Stimulated activated CD8-positive, alpha-beta memory T cell treated with anti-CD3 and anti-CD28 coated beads, Interleukin-15, amount 100 ng/mL, for 24 hours (primary cell): ENCODE measurements around the gene ATP6V1A.
"Not testable (repeated sequence)": the region's sequence is repeated elsewhere in the genome, so short reads cannot be mapped to it uniquely, and the experiment has no call there.

Experiments
- DNase-seq: peaks from one replicate; pipeline ENCODE4 v3.0.0-alpha.2; 2020; ENCODE audit warnings: low read depth

ATP6V1A gene

GRCh38 chr3:113829576-113830354 is 82.9 kb downstream of the ATP6V1A start:
- no peak for DNase-seq

DNA sequence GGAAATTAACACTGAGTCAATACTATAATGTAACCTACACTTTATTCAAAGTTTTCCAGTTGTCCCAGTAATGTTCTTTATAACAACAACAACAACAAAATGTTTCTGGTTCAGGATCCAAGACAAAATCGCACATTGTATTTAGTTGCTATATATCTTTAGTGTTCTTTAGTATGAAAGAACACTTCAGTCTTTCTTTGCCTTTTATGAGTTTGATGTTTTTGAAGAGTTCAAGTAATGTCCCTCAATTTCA is 84.2 kb downstream of the ATP6V1A start:
- no peak for DNase-seq

- DNase-seq: no peak
These were observed 85.8 kb downstream of the ATP6V1A start for GRCh38 chr3:113832477-113833164.

GRCh38 chr3:113834983-113835382 is 88.1 kb downstream of the ATP6V1A start:
- no peak for DNase-seq

DNA sequence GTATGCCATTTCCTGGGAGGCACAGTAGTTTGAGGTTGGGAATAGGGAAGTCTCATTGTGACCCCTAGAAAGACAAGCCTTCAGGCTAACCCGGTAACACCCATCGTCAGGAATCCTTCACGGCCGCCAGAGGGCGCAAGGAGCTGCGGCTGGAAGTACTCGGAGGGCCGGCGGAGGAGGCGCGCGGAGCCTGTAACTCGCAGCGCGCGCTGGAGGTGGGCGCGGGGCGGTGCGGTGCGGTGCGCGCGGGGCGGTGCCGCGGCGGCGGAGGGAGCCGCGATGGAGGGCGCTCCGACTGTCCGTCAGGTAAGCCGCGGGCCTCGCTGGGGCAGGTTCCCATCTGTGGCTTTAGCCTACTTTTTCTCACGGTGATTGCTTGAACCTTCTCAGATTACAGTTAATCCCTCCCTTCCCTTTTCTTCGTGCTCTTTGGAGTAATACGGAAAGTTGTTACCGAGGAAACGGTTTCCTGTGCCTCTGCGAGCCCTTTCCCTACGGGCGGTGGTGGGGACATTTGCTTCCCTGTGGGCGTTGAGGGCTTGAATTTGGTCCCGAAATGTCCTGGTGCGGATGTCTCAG is 91.9 kb downstream of the ATP6V1A start, which contains the start of gene GRAMD1C:
Gene GRAMD1C, plus strand, starts transcription at position 158 of the 579 bp plus-strand sequence. Its CDS starts 122 bp downstream, at position 280.
- peak; percentile 65 for DNase-seq

GRCh38 chr3:113839551-113839950 is 92.7 kb downstream of the ATP6V1A start:
- DNase-seq: no peak

- no peak for DNase-seq
These were observed 97.9 kb downstream of the ATP6V1A start for GRCh38 chr3:113844622-113845222.

GRCh38 chr3:113847247-113847646 is 100.4 kb downstream of the ATP6V1A start:
- DNase-seq: no peak

- no peak for DNase-seq
These were observed 101.0 kb downstream of the ATP6V1A start for GRCh38 chr3:113847664-113848461.

DNA sequence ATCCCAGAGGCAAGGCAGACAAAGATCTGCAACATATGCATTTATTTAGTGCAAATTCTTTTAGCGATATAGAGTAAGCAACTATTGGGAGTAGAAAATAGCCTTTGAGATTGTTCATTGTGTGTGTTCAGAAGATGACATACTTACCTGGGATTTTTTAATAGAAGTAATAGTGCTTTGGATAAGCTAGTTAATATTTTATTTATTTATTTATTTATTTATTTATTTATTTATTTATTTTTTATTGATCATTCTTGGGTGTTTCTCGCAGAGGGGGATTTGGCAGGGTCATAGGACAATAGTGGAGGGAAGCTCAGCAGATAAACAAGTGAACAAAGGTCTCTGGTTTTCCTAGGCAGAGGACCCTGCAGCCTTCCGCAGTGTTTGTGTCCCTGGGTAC is 102.2 kb downstream of the ATP6V1A start:
- not testable (repeated sequence) for DNase-seq

GRCh38 chr3:113849841-113850240 is 103.0 kb downstream of the ATP6V1A start:
- DNase-seq: not testable (repeated sequence)

DNA sequence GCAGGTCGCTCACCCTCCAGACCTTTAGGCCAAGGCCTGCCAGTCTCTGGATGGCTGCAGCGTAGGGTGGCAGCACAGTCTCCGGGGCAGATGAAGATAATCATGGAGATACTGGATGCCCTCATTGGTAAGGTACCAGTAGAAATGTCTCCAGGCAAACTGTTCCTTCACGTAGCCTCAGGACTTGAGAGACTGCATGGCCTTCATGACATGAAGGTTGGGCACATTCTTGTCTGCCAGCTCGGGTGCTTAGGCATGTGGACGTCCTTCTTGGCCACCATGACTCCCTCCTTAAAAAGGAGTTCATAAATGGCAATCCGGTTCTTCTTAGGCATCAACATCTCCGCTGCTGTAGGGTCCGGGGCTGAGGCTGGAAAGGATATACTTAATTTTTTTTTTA is 103.6 kb downstream of the ATP6V1A start:
- DNase-seq: not testable (repeated sequence)

- no peak for DNase-seq
These were observed 105.7 kb downstream of the ATP6V1A start for GRCh38 chr3:113852506-113852905.
